Posterior vena cava (tissue), 2 donors: ENCODE results near the gene CTNND1. TPM values are rescaled to one million over a fixed set of nuclear protein-coding genes. Genes with fewer than 3 reads are reported as not detected.

ENCODE experiments used
- DNase-seq: peaks from one replicate; pipeline ENCODE4 v3.0.0-alpha.2; 2020; ENCODE audit warnings: low spot score
- intact Hi-C, 2 donors: fragments of 100-400 bp; cut with DNase I; formaldehyde crosslinking; loops; one replicate each; pipeline versions ENCODE4 v1.14.1 to v1.14.2; 2022 to 2023
- total RNA-seq, 2 donors: library from RNA; stranded (reverse); fragmentation: NEBNext Ultra II Directional; extraction: Animal tissue kit (Norgen Biotek cat#: 25700); gene quantifications; one replicate each; pipeline ENCODE4 v1.2.1, GENCODE V29; 2021
- donor health status: DM: yes; HTN: yes; CAD: no.
- donor health status: DM: yes; HTN: yes; CAD: no.

Gene CTNND1
- total RNA-seq, 2 donors from 2014 or later, result 131 to 140 TPM

GRCh38 chr11:57787920-57788702 lies 26.5 kb downstream of the CTNND1 start:
- intact Hi-C loops, result no loop called here
- DNase-seq, result no peak

DNA sequence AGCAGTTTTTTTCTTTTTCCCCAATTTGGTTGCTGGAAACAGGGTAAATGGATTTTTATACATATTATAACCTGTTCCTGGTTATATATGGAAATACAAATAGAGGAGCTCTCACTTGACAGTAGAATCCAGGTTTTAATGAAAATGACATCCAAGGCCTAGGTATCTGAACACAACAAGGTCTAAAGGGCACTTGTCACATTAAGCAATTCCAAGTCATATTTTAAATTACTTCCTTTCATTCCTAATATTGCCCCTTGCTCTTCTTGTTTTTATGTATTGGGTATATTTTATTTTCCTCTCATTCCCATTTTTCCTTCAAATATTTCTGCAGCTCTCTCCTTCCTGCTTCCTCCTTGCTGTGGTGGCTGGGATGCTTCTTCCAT lies 27.1 kb downstream of the CTNND1 start:
- intact Hi-C loops, result no loop called here
- DNase-seq, result no peak

DNA sequence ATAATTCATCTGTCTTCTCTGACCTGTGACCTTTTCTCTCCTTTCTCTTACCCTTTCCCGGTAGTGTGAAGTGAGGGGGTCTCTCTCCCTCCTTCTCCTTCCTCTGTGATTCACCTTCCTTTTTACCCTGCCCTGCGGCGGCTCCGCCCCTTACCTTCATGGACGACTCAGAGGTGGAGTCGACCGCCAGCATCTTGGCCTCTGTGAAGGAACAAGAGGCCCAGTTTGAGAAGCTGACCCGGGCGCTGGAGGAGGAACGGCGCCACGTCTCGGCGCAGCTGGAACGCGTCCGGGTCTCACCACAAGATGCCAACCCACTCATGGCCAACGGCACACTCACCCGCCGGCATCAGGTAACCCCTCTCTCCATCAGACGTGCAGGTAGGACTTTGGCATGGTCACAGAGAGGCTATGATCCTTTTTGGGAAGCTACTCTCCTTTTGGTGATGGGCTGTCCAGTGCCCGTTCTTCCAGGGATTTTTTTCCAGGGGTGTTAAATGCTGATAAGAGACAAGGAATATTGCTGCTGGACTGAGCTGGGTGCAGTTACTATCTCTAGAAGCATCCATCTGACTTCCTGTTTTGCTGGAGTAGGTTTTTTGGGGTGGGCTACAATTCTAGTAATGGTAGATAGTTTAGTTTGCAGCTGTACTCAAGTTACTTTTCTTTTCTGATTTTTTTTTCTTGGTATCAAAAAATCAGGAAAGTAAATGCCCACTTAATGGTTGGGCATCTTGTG lies 29.9 kb downstream of the CTNND1 start:
- intact Hi-C loops, result no loop called here
- DNase-seq, result no peak

DNA sequence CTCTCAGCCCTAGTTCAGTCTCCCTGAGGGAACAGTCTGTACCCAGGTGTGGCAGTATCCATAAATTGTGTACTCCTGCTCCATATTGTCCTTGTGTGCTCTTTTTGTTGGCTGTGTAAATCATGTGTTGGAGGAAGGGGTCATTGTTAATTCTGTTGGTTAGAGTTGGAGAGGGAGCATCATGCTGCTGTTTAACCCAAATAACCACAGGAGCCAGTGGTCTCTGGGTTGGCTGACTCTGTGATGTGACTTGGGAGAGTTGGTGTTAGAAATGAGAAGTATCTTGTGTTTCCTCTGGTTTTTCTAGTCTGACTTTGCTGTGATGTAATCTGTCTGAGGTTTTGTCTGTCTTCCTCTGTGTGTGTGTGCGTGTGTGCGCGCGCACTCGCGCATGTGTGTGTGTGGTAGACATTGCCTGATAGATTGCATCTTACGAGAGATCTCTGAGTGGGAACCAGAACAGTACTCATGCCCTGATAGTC lies 30.5 kb downstream of the CTNND1 start:
- DNase-seq, result peak; percentile 95

GRCh38 chr11:57792870-57793269 lies 31.3 kb downstream of the CTNND1 start:
- intact Hi-C loops, result no loop called here

More for the DNA sequence above, 30.5 kb downstream of the CTNND1 start:
- intact Hi-C loops, result no loop called here

DNA sequence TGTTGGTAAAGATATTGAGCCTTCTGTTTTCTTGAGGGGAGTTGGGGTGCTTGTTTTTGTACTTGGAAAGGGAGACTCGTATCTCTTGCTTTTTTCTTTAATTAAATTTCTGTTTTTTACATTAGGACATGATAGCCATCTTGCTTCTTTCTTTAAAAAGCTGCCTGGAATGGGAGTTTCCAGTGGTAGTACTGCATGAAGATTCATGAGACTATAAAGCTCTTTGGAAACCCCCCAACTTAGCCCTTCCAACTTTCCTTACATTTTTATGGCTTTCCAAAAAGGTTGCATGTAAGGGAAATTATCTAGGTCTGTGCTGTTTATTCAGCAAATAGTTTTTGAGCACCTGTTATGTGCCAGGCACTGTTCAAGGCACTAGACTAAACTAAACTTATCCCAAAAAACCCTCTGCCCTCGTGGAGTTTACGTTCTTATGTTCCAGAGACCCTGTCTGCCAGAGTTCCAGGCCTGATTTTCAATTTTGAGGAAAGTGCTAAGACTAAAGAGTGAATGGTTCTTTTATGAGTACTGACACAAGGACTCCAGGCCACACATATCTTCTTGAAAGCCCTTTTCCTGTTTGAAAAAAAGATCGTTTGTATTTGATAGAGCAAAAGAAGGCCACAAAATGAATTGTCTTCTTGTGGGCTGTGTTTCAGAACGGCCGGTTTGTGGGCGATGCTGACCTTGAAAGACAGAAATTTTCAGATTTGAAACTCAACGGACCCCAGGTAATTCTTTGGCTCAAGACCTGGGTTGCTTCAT lies 31.9 kb downstream of the CTNND1 start:
- no peak for DNase-seq
- intact Hi-C loops, result no loop called here

More at GRCh38 chr11:57792870-57793269, 31.3 kb downstream of the CTNND1 start:
- DNase-seq, result no peak

DNA sequence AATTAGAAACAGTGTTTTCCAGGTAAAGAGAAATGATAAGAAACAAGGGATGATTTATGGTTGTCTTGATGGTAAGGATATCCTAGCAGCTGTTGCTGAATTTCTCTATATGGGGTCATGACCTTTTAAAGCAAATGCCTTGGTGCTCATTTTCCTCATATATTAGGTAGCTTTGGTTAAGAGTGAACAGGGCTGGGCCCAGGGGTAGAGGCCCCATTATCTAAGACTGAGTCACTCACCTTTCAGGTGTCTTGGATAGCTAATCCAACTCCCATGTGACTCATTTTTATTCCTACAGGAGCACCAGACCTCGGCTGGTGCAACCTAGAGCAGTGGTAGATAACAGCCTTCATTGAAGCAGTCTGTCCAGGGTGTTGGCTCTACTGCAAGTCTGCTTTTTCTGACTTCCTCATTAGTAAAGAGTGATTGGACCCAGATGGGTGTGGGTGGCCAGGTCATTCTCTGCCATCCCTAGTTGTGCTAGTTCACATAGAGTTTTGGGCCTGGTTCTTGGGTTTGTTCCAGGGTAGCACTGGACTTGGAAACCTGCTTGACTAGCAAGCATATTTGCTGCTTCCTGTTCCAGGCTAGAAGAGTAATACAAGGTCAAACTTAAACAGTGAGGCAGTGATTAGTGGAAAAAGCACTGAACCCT lies 37.4 kb downstream of the CTNND1 start:
- DNase-seq, result no peak
- intact Hi-C loops, result loop anchor here in 1 of 2 donors (5.0 kb wide), 1 partner anchor 42 kb away; no protein-coding TSS in a partner anchor

DNA sequence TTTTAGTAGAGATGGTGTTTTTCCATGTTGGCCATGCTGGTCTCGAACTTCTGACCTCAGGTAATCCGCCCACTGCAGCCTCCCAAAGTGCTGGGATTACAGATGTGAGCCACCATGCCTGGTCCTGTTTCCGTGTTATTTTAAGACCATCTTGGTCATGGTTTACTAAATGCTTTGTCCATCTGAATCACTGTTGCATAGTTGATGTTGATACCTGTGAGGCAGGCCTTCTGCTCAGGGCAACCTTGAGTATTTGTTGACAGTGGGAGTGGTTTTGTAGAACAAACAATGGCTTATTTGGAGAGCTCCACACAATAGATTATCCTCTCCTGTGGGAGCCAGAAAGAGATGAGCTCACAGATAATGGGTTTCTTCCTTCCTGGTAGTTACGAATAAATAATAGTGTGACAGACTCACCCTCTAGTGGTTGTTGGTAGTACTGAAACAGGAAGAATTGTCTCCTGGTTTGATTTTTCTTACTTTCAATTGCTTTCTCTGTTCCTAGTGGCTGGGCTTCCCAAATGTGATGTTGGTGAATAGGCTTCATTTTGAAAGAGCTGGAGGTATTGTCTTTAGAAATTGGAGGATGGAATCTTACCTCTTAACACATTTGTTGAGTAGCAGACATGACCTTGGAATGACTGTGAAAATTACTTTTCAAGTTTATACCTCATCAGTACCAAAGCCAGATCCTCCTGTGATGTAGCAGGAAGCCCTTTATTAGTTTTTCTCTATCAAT lies 39.0 kb downstream of the CTNND1 start:
- DNase-seq, result no peak
- intact Hi-C loops, result no loop called here

- intact Hi-C loops, result no loop called here
- DNase-seq, result no peak
These were observed 39.5 kb downstream of the CTNND1 start for GRCh38 chr11:57801183-57801485.

DNA sequence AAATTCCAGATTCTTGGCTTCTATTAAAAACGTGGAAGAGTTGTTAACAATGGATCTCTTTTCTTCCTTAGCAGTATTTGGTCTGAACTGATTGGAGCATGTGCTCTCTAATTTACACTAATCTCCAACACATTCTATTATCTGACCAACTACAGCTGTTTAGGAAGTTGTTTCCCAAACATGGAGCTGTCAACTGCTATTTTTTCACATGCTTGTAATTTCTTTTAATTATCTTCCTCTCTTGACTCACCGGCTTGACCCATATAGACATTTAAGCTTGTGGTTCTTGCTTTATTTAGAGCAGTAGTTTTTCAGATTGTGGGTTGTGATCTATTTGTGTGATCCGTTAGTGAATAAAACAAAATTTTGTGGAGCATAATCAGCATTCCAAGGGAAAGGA lies 40.8 kb downstream of the CTNND1 start:
- intact Hi-C loops, result no loop called here
- DNase-seq, result no peak

DNA sequence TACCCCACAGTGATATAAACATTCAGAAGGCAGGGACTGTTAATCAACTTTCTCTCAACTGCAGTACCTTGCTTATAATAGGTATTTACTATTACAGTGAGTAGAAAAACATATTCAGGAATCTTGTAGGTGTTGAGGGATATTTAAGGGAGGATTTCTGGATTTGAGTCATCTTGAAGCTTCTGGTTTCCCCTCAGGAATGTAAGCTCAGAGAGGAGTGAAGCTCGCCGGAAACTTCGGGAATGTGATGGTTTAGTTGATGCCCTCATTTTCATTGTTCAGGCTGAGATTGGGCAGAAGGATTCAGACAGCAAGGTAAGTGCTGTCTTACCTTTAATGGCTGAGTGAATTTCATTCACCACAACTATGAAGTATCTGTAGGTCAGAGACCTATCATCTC lies 42.9 kb downstream of the CTNND1 start:
- no peak for DNase-seq
- intact Hi-C loops, result no loop called here

- intact Hi-C loops, result no loop called here
- DNase-seq, result no peak
These were observed 44.2 kb downstream of the CTNND1 start for GRCh38 chr11:57805780-57806179.

DNA sequence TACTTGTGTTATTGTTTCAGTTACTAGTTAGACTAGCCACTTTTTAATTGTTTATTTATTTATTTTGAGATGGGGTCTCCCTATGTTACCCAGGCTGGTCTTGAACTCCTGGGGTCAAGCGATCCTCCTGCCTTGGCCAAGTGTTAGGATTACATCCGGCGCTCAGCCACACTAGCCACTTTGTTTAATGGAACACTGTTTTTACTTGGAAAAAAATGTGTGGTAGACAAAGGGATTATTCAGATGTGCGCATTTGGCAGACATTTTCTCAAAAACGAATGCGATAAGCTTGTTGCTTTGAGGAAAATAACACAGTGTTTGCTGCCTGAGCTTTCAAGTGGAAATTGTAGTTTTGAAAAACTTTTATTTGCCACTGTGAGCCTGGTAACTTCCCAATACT lies 51.0 kb downstream of the CTNND1 start:
- intact Hi-C loops, result no loop called here
- no peak for DNase-seq

DNA sequence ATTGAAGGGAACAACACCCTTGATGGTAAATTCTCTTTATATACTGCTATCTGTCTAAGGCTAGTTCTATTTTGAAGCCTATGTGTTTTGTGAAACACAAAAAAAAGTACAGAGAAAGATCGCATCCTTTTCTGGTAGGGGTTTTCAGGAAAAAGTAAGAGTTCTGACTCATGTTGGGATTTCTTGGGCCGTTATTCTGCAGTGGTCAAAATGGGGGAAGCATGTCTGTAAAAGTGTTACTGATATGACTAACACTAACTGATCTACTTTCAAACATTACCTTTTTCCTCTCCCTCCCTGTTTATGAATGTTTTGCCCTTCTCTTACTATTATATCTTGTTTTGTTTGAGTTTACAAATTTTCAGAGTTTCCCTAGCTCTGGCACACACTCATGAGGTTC lies 53.9 kb downstream of the CTNND1 start:
- intact Hi-C loops, result no loop called here
- DNase-seq, result no peak

DNA sequence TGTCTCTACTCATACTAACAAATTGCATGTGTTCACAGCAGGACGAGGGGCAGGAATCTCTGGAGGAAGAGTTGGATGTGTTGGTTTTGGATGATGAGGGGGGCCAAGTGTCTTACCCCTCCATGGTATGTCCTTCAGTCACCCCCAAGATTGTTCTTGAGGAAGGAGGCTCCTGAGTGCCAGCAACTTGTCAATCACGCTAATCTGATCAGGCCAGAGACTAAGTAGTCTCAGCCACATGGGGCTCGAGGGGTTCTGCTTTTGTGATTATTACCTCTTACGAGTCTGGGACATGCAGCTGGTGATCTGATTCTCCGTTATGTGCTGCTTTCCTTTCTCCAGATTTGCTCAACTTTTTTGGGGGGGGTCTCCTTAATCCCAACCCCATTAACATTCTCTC lies 54.3 kb downstream of the CTNND1 start:
- no peak for DNase-seq
- intact Hi-C loops, result no loop called here

GRCh38 chr11:57818812-57819211 lies 57.2 kb downstream of the CTNND1 start:
- intact Hi-C loops, result no loop called here
- no peak for DNase-seq

DNA sequence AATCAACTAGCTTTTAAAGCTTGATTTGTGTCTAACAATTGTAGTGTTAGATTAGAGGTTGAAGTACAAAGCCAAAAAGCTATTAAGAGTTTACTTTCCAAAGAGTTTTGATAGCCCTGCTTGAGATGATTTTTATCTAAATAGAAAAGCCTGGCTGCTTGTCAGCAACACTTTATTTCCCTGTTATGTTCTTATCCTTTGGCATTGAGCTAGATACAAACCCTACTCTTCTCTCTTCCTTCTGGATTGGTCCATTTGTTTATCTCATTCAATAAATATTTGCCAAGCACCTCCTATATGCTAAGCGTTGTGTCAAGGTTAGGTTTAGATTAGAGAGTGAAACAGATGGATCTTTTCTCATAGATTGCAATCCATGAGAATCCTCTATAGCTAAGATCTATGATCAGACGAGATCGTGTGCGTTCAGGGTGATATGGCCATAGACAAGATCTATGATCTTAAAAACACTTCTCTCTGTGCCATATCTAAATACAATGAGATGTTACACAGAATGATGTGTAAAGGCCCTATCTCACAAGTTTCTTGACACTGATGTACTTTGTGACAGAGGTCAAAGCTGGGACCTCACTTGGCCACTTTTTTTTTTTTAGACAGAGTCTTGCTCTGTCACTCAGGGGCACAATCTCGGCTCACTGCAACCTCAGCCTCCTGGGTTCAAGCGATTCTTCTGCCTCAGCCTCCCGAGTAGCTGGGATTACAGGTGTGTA lies 57.8 kb downstream of the CTNND1 start:
- DNase-seq, result no peak
- intact Hi-C loops, result no loop called here

GRCh38 chr11:57823859-57824258 lies 62.3 kb downstream of the CTNND1 start:
- intact Hi-C loops, result no loop called here
- DNase-seq, result no peak
